ENCODE results near the gene CHCHD6. TPM values are rescaled to one million over a fixed set of nuclear protein-coding genes. Genes with fewer than 3 reads are reported as not detected.
"Not testable (repeated sequence)": the region's sequence is repeated elsewhere in the genome, so short reads cannot be mapped to it uniquely, and the experiment has no call there.

CHCHD6 gene
- total RNA-seq, 1 donor, result 9.1 TPM

- H3K4me3 ChIP-seq (ENCODE audit: low read depth, low read length), result no peak overlapping the region
- TF ChIP-seq CTCF (IDR thresholded peaks at IDR 0.05; ENCODE audit: insufficient read depth, low read depth, low read length), result no peak
- no peak for DNase-seq (ENCODE audit: low read depth)
These were observed 73.3 kb downstream of the CHCHD6 start for GRCh38 chr3:126777366-126777765.

- no peak for DNase-seq (ENCODE audit: low read depth)
- H3K4me3 ChIP-seq (ENCODE audit: low read depth, low read length), result no peak overlapping the region
- TF ChIP-seq CTCF (IDR thresholded peaks at IDR 0.05; ENCODE audit: insufficient read depth, low read depth, low read length), result no peak
These were observed 76.6 kb downstream of the CHCHD6 start for GRCh38 chr3:126780666-126781065.

GRCh38 chr3:126781406-126781805, 77.4 kb downstream of the CHCHD6 start:
- no peak for DNase-seq (ENCODE audit: low read depth)
- no peak for TF ChIP-seq CTCF (IDR thresholded peaks at IDR 0.05; ENCODE audit: insufficient read depth, low read depth, low read length)
- H3K4me3 ChIP-seq (ENCODE audit: low read depth, low read length), result no peak overlapping the region

- DNase-seq (ENCODE audit: low read depth), result peak; percentile 81
- no peak for TF ChIP-seq CTCF (IDR thresholded peaks at IDR 0.05; ENCODE audit: insufficient read depth, low read depth, low read length)
- H3K4me3 ChIP-seq (ENCODE audit: low read depth, low read length), result no peak overlapping the region
These were observed 78.0 kb downstream of the CHCHD6 start for GRCh38 chr3:126781889-126782491.

GRCh38 chr3:126782536-126782935, 78.5 kb downstream of the CHCHD6 start:
- no peak for TF ChIP-seq CTCF (IDR thresholded peaks at IDR 0.05; ENCODE audit: insufficient read depth, low read depth, low read length)
- no peak overlapping the region for H3K4me3 ChIP-seq (ENCODE audit: low read depth, low read length)
- DNase-seq (ENCODE audit: low read depth), result peak; percentile 63

- no peak overlapping the region for H3K4me3 ChIP-seq (ENCODE audit: low read depth, low read length)
- no peak for TF ChIP-seq CTCF (IDR thresholded peaks at IDR 0.05; ENCODE audit: insufficient read depth, low read depth, low read length)
- no peak for DNase-seq (ENCODE audit: low read depth)
These were observed 80.2 kb downstream of the CHCHD6 start for GRCh38 chr3:126784254-126784653.

- H3K4me3 ChIP-seq (ENCODE audit: low read depth, low read length); DNase-seq (ENCODE audit: low read depth): not testable (repeated sequence)
These were observed 87.3 kb downstream of the CHCHD6 start for GRCh38 chr3:126791320-126791719.

All from fibroblast of villous mesenchyme (primary cell).